Measurements from ENCODE around the gene RBL1.
"Not testable (repeated sequence)": the region's sequence is repeated elsewhere in the genome, so short reads cannot be mapped to it uniquely, and the experiment has no call there.

Gene RBL1

DNA sequence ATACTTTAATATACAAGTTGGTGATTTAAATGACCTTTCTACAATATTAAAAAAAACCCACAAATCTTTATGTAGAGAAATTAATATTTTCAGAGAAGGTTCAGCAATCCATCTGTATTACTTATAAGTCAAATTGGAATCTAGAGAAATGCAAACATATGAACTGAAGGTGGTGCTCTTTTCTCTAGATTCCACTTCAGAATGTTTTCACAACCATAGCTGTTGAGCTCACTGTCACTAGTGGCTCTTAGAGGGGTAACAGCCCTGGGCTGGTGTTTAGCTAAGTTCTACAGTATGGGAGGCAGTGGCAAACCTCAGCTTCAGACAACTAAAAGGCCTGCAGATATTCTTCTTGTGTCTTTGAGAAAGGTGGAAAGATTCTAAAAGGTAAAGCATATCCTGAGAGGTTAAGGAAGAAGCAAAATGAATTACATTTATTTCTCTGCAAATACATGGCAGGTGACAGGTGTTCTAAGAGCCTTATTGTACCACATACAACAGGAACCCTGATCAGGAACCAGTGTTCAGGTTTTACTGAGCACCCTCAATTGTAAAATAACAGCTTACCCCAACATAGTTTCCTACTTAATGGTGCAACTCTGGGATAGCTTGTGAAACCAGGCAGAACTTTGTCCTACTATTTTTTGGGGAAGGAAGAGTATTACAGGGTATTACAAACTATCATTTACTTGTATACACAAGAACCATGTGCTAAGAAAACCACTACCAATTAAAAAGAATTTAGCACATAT is 87.7 kb downstream of the RBL1 start:
- no peaks in the 10 kb centered on the region for H3K9me3 ChIP-seq
- peaks cover 6% of the 10 kb centered on the region for H3K36me3 ChIP-seq
- H3K4me1 ChIP-seq (ENCODE audit: control insufficient read depth in 1 of 2, insufficient read depth in 1 of 2, low read depth in 1 of 2, low read length in 1 of 2), result peaks cover 22 to 29% of the 10 kb centered on the region in 2 experiments
- H3K27ac ChIP-seq, result peak overlapping the region; percentile 79
- TF ChIP-seq, protein P1, sequence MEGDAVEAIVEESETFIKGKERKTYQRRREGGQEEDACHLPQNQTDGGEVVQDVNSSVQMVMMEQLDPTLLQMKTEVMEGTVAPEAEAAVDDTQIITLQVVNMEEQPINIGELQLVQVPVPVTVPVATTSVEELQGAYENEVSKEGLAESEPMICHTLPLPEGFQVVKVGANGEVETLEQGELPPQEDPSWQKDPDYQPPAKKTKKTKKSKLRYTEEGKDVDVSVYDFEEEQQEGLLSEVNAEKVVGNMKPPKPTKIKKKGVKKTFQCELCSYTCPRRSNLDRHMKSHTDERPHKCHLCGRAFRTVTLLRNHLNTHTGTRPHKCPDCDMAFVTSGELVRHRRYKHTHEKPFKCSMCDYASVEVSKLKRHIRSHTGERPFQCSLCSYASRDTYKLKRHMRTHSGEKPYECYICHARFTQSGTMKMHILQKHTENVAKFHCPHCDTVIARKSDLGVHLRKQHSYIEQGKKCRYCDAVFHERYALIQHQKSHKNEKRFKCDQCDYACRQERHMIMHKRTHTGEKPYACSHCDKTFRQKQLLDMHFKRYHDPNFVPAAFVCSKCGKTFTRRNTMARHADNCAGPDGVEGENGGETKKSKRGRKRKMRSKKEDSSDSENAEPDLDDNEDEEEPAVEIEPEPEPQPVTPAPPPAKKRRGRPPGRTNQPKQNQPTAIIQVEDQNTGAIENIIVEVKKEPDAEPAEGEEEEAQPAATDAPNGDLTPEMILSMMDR (IDR thresholded peaks at IDR 0.05), result no peak
- no peak overlapping the region for H3K4me3 ChIP-seq (ENCODE audit: low read depth in 1 of 2, low read length in 1 of 2)
- H3K27me3 ChIP-seq, result no peaks in the 10 kb centered on the region

DNA sequence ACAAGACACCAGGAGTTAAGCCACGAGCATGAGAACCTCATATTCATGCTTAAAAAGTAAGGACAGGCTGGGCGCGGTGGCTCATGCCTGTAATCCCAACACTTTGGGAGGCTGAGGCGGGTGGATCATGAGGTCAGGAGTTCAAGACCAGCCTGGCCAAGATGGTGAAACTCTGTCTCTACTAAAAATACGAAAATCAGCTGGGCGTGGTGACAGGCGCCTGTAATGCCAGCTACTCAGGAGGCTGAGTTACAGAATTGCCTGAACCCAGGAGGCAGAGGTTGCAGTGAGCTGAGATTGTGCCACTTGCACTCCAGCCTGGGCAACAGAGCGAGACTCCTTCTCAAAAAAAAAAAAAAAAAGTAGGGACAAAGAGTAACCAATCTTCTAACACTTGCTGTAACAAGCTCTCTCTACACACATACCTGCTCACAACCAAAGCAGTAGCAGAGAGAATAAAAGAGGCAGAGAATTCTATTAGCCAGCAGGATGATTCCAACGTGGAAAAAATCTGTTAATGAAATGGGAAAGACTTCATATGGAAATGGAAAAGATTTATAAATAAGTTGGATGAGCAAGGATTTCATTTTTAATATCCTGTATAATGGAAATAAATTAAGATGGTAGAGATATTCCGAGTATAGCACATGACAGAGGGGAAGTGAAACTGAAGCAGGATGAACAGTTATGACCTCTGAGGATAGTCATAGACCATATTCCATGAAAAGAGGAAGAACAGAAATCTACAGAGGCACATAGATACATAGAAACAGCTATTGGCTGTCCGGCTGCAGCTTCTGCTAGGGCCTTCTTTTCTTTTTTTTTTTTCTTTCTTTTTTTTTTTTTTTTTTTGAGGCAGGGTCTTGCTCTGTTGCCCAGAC is 90.5 kb downstream of the RBL1 start:
- not testable (repeated sequence) for H3K27me3 ChIP-seq; H3K36me3 ChIP-seq; H3K4me3 ChIP-seq (ENCODE audit: low read depth in 1 of 2, low read length in 1 of 2); H3K9me3 ChIP-seq
- H3K27ac ChIP-seq, result peak overlapping the region; percentile 51
- H3K4me1 ChIP-seq (ENCODE audit: control insufficient read depth in 1 of 2, insufficient read depth in 1 of 2, low read depth in 1 of 2, low read length in 1 of 2), result peaks cover 22 to 29% of the 10 kb centered on the region in 2 experiments

DNA sequence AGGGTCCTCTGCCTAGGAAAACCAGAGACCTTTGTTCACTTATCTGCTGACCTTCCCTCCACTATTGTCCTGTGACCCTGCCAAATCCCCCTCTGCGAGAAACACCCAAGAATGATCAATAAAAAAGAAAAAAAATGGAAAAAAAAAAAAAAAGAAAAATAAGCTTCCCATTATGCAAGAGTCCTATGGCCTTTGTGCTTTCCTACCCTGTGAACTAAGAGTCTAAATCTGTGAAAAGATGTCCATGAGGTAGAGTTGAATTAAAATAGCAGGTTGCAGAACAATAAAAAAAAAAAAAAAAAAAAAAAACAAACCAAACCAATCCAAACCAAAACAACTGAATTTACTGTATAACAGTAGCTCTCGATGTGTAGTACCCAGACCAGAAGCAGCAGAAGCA is 94.2 kb downstream of the RBL1 start:
- H3K9me3 ChIP-seq; H3K27ac ChIP-seq; H3K4me3 ChIP-seq (ENCODE audit: low read depth in 1 of 2, low read length in 1 of 2); H3K27me3 ChIP-seq; H3K4me1 ChIP-seq (ENCODE audit: control insufficient read depth in 1 of 2, insufficient read depth in 1 of 2, low read depth in 1 of 2, low read length in 1 of 2): not testable (repeated sequence)
- peaks cover 13% of the 10 kb centered on the region for H3K36me3 ChIP-seq

DNA sequence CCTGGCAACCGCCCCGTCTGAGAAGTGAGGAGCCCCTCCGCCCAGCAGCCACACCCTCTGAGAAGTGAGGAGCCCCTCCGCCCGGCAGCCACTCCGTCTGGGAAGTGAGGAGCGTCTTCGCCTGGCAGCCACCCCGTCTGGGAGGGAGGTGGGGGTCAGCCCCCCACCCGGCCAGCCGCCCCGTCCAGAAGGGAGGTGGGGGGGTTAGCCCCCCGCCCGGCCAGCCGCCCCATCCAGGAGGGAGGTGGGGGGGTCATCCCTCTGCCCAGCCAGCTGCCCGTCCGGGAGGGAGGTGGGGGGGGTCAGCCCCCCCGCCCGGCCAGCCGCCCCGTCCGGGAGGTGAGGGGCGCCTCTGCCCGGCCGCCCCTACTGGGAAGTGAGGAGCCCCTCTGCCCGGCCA is 95.6 kb downstream of the RBL1 start:
- H3K36me3 ChIP-seq, result peaks cover 22% of the 10 kb centered on the region
- H3K27ac ChIP-seq; H3K4me3 ChIP-seq (ENCODE audit: low read depth in 1 of 2, low read length in 1 of 2); H3K27me3 ChIP-seq; H3K9me3 ChIP-seq; H3K4me1 ChIP-seq (ENCODE audit: control insufficient read depth in 1 of 2, insufficient read depth in 1 of 2, low read depth in 1 of 2, low read length in 1 of 2): not testable (repeated sequence)

DNA sequence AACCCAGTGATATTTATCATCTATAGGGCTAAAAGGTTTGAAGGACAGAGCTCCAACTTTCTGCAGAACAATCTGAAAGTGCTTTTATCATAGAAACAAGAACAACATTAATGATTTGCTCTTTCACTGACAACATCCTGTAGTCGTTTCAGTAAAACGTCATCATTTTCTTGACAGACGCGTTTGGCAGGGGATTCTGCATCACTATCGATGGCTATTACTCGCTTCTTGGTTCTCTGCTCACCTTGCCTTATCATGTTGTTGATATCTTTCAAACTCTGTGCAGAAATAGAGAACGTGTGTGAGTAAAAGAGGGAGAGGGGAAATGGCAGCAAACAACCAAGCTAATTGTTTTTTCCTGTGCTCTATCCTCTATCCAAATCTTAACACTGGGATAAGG is 97.1 kb downstream of the RBL1 start:
- Histone ChIP-seq H3K9me3 (no peaks in the 10 kb centered on the region), H3K4me3 (ENCODE audit: low read depth in 1 of 2, low read length in 1 of 2) (no peak overlapping the region), H3K4me1 (ENCODE audit: control insufficient read depth in 1 of 2, insufficient read depth in 1 of 2, low read depth in 1 of 2, low read length in 1 of 2) (no peaks in the 10 kb centered on the region), H3K36me3 (peaks cover 27% of the 10 kb centered on the region), H3K27ac (no peak overlapping the region), H3K27me3 (no peaks in the 10 kb centered on the region)
- TF ChIP-seq, protein P1 (IDR thresholded peaks at IDR 0.05), result no peak

DNA sequence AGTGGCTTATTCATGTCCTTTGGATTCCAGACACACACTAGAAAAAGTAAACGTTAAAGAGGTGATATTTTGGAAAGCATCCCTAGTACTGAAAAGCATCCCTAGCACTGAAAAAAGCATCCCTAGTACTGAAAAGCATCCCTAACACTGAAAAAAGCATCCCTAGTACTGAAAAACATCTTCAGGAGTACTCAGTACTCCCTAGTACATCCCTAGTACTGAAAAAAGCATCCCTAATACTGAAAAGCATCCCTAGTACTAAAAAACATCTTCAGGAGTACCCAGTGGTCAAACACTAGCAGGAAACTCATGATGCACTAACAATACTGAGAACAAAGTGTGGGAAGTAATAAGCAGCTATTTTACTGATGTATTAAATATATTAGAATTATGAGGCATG is 98.7 kb downstream of the RBL1 start:
- peaks cover 20% of the 10 kb centered on the region for H3K36me3 ChIP-seq
- TF ChIP-seq, protein P1 (IDR thresholded peaks at IDR 0.05), result no peak
- H3K4me1 ChIP-seq (ENCODE audit: control insufficient read depth in 1 of 2, insufficient read depth in 1 of 2, low read depth in 1 of 2, low read length in 1 of 2), result no peaks in the 10 kb centered on the region
- H3K4me3 ChIP-seq (ENCODE audit: low read depth in 1 of 2, low read length in 1 of 2), result no peak overlapping the region
- no peak overlapping the region for H3K27ac ChIP-seq
- no peaks in the 10 kb centered on the region for H3K9me3 ChIP-seq
- H3K27me3 ChIP-seq, result no peaks in the 10 kb centered on the region

DNA sequence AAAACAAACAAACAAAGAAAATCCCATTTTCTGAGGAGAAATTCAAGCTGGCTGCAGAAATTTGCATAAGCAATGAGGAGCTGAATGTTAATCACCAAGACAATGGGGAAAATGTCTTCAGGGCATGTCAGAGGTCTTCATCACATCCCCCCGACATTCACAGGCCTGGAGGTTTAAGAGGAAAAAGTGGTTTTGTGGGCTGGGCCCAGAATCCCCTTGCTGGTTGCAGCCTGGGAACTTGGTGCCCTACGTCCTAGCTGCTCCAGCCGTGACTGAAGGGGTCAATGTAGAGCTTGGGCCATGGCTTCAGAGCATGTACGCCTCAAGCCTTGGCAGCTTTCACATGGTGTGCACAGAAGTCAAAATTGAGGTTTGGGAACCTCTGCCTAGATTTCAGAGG is 101.6 kb downstream of the RBL1 start:
- H3K4me1 ChIP-seq (ENCODE audit: control insufficient read depth in 1 of 2, insufficient read depth in 1 of 2, low read depth in 1 of 2, low read length in 1 of 2); H3K4me3 ChIP-seq (ENCODE audit: low read depth in 1 of 2, low read length in 1 of 2); H3K27ac ChIP-seq; H3K27me3 ChIP-seq; H3K9me3 ChIP-seq: not testable (repeated sequence)
- peaks cover 20% of the 10 kb centered on the region for H3K36me3 ChIP-seq

Data from neutrophil (primary cell).